EL (cell line): ENCODE results near the gene GK.
"Not testable (repeated sequence)": the region's sequence is repeated elsewhere in the genome, so short reads cannot be mapped to it uniquely, and the experiment has no call there.

ENCODE experiments used
- DNase-seq: peaks from one replicate; pipeline ENCODE4 v3.0.0-alpha.2; 2016

GK gene

DNA sequence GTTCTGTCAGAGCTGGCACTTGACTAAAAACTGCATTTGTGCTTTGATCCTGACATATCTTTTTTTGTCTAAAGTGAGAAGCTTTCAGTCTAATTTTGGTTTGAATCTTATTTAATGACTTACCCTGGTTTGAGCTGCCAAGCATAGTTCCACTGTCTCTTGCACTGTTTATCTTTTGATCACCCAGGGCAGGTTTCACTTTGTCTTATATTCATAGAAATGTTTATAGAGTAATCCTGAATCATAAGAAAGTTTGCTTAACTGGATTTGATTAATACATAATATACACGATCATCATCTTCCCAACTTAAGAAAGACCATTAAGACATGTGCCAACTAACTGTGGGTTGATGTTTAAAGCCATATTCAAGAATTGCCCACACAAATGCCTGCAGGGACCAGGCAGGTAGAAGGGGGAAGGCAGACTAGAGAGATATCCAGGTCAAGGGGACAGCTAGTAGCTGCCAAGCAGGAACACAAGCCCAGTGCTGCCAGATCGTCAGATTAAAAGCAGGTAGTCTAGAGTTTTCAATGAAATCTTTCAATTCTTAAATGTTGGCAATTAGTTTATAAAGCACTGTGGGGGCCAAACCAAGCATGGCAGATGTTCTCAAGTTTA lies 1.9 kb downstream of the GK start:
- no peak for DNase-seq

DNA sequence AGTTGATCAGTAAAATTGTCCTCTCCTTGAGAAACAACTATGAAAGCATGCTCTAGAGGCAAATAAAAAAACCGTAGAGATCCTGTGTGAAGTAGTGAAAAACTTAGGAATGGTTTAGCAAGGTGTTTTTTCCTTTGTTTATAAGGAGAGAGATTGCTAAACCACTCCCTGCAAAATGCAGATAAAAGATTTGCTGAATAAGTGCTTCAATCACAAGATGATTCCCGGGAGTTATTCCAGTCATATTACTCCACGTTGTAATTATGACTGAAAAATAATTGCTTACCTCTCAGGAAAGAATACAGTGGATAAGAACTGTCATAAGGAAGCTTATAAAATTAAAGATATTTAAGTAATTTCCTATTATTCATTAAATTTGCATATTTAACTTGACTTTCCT lies 2.8 kb downstream of the GK start:
- DNase-seq, result no peak

DNA sequence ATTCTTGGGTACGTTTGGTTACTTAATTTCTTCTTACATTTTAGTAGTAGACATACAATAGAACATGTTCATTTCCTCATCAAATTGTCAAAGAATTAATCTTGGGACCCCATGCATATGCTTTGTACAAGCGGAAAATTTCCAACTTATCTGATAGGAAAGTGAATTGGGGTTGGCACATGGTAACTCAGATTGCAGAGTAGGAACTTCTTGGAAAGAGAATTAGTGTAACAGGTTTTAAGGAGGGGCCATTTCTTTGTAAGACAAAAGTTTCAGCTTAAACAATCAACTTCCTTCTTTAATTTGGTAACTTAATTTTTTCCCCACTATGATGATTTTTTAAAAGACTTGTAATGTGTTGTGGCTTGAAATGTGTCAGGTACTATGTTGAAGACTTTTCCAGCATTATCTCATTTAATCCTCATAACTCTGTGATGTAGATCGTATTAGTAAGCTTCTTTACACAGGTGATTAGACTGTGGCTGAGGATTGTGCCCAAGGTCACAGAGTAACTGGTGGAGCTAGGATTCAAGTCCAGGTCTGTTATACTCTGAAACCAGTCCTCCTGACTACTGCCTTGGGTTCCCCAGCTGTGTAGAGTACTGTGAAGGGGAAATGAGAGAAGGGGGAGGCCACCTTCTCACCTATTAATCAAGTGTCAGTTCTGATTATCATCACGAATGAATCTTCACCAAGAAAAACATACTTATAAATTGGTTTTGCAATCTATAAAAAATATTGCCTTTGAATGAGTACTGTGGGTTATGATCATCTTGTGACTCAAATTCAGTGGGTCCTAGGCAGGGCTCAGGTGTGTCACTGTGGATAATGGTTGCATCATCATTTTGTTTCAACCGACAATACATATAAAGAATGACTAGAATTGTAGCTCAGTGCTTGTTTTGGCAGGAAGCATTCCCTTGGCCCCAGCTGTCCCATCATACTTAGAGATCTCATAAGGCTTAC lies 4.3 kb downstream of the GK start:
- DNase-seq, result no peak

DNA sequence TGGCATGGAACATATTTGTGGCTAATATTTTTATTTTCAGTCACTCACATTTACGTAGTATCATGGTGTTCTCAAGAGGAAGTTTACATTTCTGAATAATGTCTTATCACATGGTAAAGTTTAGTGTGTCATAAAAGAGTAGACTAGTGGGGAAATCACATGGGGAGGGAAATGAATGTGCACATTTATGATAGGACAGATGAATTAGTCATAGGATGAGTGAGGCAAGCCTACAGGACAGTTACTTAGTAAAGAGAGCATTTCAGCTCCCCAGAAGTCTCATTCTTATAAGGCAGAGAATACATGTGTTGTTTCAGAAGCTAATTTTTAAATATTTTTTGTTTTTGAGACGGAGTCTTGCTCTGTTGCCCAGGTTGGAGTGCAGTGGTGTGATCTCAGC lies 6.2 kb downstream of the GK start:
- peak; percentile 80 for DNase-seq

DNA sequence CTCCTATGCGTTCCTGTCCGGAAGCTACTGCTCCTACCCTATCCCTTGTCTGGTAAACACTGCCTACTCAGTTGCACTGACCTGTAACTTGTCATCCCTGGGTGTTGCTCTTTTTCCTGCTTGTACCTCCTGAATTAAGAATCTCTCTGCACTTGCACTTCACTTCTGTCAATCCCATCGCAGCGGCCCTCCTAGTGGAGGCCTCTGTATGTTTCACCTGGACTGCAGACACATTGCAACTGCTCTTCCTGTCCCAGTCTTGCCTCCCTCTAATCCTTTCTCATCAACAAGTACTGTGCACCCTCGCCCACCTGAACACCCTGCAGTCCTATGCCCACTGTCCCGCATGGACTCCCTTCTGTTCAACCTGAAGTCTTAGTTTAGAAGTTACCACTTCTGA lies 8.0 kb downstream of the GK start:
- DNase-seq, result no peak

DNA sequence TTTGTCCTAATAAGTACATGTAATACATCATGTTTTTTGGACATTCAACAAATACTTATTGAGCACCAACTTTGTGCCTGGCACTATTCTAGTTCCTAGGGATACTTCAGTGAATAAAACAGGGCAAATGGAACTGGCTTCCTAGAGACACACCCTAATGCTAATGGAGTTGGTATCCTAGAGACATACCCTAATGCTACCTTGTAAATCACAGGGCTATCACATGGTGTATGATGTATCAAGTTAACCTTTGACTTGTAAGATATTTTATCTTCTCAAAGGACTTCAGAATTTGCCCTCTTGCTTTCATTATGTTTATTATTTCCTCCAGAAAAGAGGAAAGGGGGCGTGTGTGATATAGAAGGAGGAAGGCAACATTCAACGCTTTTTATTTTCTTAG lies 10.1 kb downstream of the GK start:
- DNase-seq, result no peak

DNA sequence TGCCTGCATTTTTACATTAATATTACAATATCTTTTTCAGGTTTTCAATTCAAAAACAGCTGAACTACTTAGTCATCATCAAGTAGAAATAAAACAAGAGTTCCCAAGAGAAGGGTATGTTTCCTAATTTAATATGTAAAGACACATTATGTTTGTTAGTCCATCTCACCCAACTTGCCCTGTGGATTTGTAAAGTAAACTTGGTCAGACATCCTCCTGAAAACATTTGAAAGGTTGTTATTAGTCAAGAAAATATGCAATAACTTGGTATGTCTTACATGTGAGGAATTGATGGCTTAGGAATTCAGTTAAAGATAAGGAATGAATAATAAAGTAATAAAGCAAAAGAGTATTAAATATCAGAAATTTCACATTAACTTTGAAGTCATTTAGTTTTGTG lies 12.2 kb downstream of the GK start:
- DNase-seq, result no peak

DNA sequence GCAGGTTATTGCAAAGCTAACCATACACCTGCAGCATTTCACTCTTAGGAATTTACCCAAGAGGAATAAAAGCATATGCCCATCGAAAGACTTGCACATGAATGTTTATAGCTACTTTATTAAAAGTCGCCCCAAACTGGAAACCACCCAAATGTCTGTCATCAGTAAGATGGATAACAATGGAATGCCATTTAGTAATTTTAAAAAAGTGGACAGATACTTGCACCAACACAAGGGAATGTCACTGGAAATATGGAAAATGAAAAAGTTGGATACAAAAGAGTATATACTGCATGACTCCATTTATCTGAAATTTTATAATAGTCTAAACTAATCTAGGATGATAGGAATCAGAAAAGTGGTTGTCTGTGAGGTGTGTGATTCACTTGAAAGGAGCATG lies 12.9 kb downstream of the GK start:
- DNase-seq, result no peak

DNA sequence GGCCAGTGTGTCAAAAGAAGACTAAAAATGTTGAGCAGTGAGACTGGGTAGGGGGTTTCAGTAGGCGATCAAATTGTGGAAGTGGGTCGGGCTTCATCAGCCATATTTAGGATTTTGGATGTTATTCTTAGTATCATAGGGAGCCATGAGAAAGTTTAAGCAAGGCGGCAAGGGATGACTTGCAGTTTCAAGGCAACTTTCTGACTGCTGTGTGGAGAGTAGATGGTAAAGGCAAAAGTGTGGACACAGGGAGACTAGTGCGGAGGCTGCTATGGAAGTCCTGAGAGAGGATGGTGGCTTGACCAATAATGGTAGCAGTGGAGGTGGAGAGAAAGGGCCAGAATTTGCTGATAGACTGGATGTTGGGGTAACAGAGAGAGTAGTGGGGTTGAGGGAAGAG lies 15.4 kb downstream of the GK start:
- no peak for DNase-seq

DNA sequence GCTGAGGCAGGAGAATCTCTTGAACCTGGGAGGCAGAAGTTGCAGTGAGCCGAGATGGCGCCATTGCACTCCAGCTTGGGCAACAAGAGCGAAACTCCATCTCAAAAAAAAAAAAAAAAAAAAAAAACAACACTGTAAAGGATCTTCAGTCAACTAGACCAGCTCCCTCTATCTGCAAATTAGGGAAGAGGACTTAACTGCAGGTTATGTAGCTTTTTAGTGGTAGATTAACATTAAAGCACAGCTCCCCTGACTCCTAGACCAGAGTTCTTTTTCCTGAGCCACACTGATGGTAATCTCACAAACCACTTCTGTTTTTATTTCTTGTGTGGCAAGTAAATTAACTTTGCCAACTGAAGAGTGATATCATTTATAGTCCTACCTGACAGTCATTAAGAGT lies 18.0 kb downstream of the GK start:
- DNase-seq, result not testable (repeated sequence)

DNA sequence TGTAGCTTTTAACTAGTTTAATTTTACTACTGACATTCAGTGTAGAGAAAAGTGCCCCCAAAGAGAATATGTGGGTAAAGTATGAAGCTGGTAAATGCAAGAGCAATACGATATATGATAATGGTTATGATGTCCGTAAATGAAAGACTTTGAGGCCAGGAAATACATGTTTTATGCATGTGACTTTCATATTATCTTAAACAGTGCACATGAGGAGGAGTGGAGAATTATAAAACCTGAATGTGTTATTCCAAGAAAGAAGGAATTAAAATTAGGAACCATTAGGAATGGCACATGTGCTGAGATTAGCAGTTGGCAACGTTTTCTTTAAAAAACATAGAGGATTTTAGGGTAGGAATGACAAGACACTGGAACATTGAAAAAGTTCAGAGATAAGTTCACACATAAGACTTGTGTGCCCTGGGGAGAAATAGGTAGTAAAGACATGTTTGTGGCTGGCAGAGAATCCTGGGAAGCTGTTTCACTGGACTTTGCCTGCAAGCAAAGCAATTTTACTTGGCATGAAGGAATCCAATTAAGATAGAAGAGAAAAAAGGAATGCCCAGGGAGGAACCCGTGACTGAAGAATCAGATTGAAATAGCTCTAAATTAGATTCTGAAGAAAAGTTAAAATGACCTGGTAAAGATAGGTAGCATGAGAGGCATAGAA lies 20.0 kb downstream of the GK start:
- no peak for DNase-seq

DNA sequence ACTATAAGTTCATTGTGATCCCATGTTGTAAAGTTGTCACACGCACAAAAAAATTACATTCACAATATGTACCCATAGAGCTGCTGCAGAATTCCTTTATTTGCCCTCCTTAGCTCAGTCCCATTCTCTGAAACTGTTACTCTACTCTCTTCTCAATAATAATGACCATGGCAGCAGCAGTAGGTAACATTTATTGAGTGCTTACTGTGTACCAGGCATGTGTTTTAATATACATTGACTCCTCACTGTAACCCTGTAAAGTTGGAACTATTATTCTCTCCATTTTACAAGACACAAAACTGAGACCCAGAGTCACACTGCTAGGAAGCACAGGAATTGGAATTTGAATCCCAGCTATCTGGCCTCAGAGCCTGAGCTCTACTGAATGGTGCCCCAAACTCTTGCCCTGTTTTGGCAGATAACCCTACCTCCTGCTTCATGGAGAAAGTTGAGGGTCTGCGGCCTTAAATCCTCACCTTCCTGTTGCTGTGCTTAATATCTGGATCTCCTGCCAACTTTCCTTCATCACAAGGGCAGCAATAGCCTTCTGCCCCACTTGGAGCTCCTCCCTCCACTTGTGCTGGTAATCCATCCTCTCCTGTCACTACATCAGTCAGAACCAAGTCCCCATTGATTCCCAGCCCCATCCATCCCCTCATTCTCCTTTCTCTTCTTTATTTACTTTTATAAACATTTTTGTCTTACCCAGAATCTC lies 20.8 kb downstream of the GK start:
- DNase-seq, result no peak

DNA sequence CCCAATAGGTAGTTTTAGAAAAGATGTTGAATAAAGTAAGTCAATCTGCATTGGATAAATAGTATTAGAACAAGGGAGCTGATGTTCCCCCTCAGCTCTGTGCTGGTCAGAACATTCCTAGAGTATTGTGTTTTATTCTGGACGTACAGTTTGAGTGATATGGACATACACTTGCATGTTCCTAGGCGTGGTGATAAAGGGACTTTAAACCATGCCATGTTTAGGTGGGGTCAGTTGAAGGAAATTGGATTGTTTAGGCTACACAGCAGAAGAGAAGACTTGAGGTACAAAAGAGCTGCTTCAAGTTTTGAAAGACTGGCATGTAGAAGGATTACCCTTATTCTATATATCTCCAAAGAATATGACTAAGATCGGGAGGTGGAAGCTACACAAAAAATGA lies 21.6 kb downstream of the GK start:
- DNase-seq, result no peak

DNA sequence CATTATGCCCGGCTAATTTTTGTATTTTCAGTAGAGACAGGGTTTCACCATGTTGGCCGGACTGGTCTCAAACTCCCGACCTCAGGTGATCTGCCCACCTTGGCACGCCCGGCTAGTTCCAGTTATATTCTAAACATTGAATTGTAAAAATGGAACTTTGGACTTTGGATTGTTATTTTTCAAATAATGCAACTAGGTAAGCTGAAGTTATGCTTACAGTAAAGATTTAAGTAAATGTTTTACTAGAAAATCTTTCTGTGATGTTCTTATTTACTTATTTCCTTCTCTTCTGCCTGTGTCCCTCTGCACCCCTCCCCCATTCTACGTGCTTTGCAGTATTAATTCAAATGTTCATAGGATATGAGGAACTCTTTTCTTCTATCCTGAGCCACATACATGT lies 26.1 kb downstream of the GK start:
- no peak for DNase-seq

DNA sequence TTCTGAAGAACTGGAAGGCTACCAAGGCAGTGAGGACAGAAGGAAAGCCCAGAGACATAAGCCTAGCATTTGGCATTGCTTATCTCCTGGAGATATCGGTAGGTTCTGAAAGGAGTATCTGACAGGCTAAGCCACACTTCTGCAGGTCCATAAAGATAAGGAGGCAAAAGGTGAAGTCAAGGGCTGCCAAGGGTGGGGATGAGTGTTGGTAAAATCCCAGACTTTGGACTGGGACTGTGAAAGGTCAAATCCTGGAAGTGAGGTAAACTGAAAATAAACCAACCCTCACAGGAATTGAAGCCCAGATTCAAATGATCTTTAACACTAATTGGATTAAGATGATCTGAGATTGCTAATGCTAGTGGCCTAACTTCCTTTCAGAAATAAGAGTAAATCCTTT lies 27.4 kb downstream of the GK start:
- no peak for DNase-seq

DNA sequence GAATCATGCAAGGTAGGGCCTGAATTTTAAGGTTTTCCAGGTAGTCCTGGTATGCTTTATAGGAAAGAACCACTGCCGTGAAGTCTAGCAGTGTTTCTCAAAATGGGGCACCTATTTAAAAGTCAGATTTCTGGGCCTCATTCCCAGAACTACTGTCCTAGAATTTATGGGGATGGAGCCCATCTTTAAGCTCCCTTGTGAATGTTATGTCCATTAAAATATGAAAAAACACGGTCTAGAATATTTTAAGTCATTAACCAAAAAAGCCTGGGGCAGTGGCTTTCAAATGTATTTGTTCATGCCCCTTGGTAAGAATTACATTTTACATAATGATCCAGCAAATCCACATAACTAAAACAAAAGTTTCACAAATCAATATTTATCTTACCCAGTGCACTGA lies 35.4 kb downstream of the GK start:
- DNase-seq, result no peak

DNA sequence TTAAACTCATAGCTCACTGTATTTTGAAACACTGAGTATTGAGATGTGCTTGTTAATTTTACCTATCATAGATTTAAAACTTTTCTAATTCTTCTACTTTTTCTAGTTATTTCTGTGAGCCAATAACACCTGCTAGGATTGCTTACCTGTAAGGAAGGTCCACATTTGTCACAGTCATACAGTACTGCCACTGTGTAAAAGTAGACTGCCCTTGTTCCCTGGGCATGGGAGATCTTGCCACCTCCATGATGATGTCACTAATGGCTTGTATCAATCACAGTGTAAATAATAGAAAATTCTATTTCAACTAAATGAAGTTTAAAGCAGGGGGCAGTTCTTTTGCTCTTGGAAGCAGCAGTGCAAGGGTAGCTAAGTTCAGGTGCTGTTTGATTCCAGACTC lies 35.9 kb downstream of the GK start:
- DNase-seq, result no peak

DNA sequence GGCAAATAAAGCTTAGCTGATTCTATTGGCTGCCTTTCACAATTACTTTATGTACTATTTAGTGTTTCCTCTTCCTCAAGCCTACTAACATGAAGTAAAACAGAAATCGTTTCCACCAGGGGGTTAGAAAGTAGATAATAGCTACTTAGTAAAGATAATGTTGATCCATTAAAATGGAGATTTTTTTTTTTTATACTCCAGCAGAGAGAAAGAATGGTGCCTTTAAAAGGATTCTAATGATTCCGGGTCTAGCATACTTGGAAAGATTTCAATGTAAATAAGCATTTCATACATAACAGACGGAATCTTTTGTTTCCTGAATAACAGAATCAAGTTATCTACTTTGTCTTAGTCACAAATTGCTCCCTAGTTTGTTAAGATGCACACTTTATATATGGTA lies 37.1 kb downstream of the GK start:
- DNase-seq, result no peak

DNA sequence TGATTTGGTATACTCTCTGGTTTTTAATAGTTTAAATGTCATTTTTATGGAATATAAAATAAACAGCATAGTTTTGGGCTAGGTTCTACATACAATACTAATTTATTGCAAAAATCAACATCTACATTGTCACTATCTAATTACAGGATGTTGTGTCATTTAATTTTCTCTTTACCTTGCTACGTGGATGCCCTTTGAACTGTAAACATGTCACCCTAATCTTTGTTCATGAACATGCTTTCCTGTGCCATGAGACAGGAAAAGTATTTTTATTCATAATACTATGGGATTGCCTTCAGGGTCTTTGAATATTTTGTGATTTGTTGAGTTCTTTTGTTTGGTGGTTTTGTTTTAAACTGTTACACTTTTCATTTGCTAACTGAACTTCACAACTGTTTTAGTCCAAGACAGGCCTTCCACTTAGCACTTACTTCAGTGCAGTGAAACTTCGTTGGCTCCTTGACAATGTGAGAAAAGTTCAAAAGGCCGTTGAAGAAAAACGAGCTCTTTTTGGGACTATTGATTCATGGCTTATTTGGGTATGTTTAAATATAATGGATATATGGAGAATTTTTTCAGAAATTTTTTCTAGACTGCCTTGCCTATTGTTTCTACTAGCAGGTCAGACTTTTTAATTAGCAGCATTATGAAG lies 40.9 kb downstream of the GK start:
- DNase-seq, result no peak

DNA sequence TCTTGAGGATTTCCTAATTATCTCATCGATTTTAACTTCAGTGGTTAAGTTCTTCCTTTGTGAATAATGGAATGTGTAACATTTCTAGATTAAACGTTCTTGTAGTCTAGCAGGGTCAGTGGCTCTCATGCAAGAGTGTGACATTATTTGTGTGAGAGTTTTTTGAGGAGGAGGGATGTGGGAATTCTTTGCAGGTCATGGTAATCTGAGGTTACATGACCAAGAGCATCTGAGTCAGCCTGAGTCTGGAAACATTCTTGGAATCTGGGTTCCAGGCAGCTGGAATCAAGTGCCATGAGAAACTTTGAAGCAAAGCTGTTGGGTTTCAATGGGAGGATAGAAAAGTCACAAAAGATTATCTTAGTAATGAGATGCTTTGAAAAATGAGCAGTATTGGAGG lies 49.5 kb downstream of the GK start:
- peak; percentile 63 for DNase-seq

DNA sequence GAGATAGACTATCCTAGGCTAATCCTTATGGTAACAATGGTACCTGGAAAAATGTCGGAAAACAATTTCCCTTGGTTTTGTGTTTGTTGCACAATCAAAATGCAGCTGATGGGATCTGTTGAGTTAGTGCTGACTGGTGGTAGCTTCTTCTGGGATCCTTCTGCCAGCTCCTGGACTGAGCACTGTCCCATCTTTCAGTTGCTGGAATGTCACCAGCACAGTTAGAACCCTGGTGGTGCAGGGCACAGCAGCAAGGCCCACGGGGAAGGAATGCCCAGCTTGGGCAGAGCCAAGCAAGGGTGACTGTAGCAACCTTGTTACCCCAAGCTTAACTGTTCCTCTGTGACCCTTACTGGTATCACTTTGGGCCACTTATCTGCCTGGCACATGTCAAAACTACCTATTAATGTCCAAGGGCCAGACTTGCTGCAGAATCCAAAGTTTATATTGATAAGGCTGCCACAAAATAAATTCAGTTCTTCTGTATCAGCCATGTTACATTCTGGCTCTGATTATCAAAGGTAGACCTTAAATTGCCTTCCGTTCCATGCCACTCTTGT lies 53.1 kb downstream of the GK start:
- DNase-seq, result no peak

DNA sequence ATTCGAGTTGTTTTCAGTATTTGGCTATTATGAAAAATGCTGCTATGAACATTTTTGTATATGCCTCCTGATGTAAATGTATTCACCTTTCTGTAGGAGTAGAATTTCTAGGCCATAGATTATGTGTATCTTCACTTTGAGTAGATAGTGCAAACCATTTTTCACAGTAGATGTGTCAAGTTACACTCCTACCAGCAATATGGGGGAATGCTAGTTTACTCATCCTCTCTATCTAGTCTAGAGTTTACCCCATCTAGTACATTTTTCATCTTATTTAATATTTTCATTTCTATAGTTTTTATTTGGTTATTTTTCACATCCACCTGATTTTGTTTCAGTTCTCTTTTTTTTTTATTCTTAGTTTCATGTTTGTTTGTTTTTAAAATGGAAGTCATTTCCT lies 59.0 kb downstream of the GK start:
- DNase-seq, result no peak
